BLaER1 treated with 17β-estradiol and CSF1 and Interleukin-3, amounts not matched to agents 10 nM and 100 nM (cell line): ENCODE results near the gene CCDC38.
A peak's percentile ranks its signal among the peaks of the same experiment; 100 is the strongest.

Experiments used
- H3K27ac ChIP-seq, 11 experiments: shearing (Covaris generic); formaldehyde crosslinking; 2 replicates each; pipeline ENCODE4 v1.8.1; 2022
- H3K27me3 ChIP-seq, 11 experiments: shearing (Covaris generic); formaldehyde crosslinking; 2 replicates each; pipeline ENCODE4 v1.8.1; 2022
- H3K36me3 ChIP-seq, 11 experiments: shearing (Covaris generic); formaldehyde crosslinking; 2 replicates each; pipeline ENCODE4 v1.8.1; 2022
- H3K4me1 ChIP-seq, 10 experiments: shearing (Covaris generic); formaldehyde crosslinking; 2 replicates each; pipeline ENCODE4 v1.8.1; 2022
- H3K4me2 ChIP-seq, 11 experiments: shearing (Covaris generic); formaldehyde crosslinking; 2 replicates each; pipeline ENCODE4 v1.8.1; 2022
- H3K4me3 ChIP-seq, 10 experiments: shearing (Covaris generic); formaldehyde crosslinking; 2 replicates each; pipeline ENCODE4 v1.8.1; 2022
- H3K9ac ChIP-seq, 11 experiments: shearing (Covaris generic); formaldehyde crosslinking; 2 replicates each; pipeline ENCODE4 v1.8.1; 2022
- H3K9me3 ChIP-seq, 11 experiments: shearing (Covaris generic); formaldehyde crosslinking; replicated peaks in 1 of 11; 2 replicates each; pipeline ENCODE4 v1.8.1; 2022
- H4K20me1 ChIP-seq, 11 experiments: shearing (Covaris generic); formaldehyde crosslinking; 2 replicates each; pipeline ENCODE4 v1.8.1; 2022
- Cebpa-rat ChIP-seq, 11 experiments: shearing (Covaris generic); IDR thresholded peaks; 2 replicates each; pipeline ENCODE4 v1.8.1; 2022

The CCDC38 gene

DNA sequence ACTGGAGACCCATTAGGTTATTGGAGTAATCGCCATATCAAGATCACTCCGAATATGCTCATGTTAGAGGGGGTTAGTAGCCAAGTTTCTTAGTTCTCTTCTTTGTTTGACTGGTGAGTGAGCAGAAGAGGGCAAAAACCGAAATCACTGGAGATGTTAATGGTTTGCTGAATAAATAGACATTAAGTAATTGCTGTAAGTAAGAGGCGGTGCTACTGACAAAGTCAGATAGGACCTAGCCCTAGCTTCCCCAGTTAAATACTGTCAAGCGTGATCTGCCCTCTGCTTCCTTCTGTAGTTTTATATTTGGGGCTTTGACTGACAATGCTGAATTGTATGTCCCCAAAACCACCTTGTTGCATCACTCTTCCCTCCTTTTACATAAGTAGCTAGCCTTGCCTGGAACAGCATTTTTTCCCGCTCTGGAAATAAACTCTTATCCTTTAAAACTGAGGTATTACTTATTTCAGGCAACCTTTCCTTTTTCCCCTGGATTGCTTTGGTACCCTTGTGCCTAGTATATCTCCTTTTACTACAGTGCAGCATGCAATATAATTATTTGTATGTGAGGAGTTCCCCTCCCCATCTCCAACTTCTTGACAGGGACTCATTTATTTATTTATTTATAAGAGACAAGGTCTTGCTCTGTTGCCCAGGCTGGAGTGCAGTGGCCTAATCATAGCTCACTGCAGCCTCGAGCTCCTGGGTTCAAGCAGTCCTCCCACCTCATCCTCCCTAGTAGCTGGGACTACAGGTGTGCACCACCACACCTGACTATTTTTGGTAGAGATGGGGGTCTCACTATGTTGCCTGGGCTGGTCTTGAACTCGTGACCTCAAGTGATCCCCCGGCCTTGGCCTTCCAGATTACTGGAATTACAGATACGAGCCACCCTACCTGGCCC, 82.2 kb downstream of the CCDC38 start:
- H3K4me2 ChIP-seq: peak overlapping the region; percentile 76 to 95 (median 89)
- peaks cover 10 to 21% (median 16%) of the 10 kb centered on the region in 10 experiments for H3K4me1 ChIP-seq
- peaks cover 0 to 15% (median 8%) of the 10 kb centered on the region in 11 experiments; a peak in 12 of 22 replicates for H3K27me3 ChIP-seq
- H3K27ac ChIP-seq: peak overlapping the region in 9 of 11 experiments; percentile 87 to 94 (median 90); a peak in 16 of 22 replicates
- H3K4me3 ChIP-seq: peak overlapping the region; percentile 65 to 85 (median 82)
- peaks cover 0 to 53% (median 39%) of the 10 kb centered on the region in 11 experiments; a peak in 15 of 22 replicates for H4K20me1 ChIP-seq
- H3K36me3 ChIP-seq: peaks cover 42 to 52% (median 49%) of the 10 kb centered on the region in 11 experiments
- peak overlapping the region; percentile 85 to 94 (median 91) for H3K9ac ChIP-seq
- peaks cover 0 to 25% (median 22%) of the 10 kb centered on the region in 11 experiments; a peak in 19 of 22 replicates for H3K9me3 ChIP-seq
- no peak for TF ChIP-seq Cebpa-rat (IDR thresholded peaks at IDR 0.05)

DNA sequence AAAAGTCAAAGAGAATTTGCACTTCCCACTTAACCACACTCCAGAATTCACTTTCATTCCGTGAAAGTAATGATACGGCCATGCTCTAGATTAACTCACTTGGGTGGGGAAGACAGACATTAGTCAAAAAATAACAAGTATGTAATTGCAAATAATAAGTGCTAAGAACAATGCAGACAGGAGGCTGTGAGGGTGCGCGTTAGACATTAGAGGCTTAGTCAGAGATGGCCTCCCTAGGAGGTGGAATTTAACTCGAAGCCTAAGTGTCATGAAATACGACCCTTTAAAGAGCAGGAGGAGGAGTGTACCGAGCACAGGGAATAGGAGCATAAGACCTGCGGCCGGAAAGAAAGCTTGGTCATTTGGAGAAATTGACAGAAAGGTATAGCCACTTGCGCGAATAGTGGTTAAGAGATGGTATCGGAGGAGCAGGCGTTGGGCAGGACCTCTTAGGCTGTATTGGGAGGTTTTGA, 83.0 kb downstream of the CCDC38 start:
- peaks cover 10 to 21% (median 16%) of the 10 kb centered on the region in 10 experiments for H3K4me1 ChIP-seq
- no peak for TF ChIP-seq Cebpa-rat (IDR thresholded peaks at IDR 0.05)
- peaks cover 0 to 15% (median 8%) of the 10 kb centered on the region in 11 experiments; a peak in 12 of 22 replicates for H3K27me3 ChIP-seq
- peaks cover 0 to 25% (median 22%) of the 10 kb centered on the region in 11 experiments; a peak in 19 of 22 replicates for H3K9me3 ChIP-seq
- peak overlapping the region; percentile 76 to 95 (median 89) for H3K4me2 ChIP-seq
- H3K36me3 ChIP-seq: peaks cover 34 to 44% (median 41%) of the 10 kb centered on the region in 11 experiments
- peak overlapping the region; percentile 85 to 94 (median 91) for H3K9ac ChIP-seq
- H3K27ac ChIP-seq: peak overlapping the region; percentile 72 to 94 (median 90)
- peak overlapping the region; percentile 65 to 85 (median 82) for H3K4me3 ChIP-seq
- peaks cover 0 to 44% (median 34%) of the 10 kb centered on the region in 11 experiments; a peak in 15 of 22 replicates for H4K20me1 ChIP-seq

GRCh38 chr12:95858451-95859343, 83.7 kb downstream of the CCDC38 start, which contains the start of gene SNRPF:
TSS of gene SNRPF (plus strand) at chr12:95858952. CDS start at chr12:95859074, 122 bp downstream.
- H3K4me2 ChIP-seq: peak within 1 kb of the TSS; percentile 76 to 95 (median 92)

DNA sequence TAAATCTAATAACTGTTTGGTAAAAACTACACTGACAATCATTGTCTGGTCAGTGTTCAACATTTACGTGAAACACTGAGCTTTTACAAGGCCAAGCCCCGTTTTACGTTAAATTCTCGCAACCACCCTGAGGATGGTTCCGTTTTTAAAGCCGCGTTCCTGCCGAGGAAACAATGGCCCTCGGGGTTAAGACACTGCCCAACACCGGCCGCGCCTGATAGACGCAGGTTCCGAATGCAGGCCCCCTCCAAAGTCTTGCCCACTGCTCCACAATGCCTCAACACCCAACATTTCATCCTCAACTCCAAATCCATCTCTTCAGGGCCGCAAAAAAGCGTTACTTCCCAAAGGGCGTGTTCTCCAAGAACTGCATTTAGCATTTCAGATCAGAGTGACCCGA, 84.6 kb downstream of the CCDC38 start:
- H3K27ac ChIP-seq: no peak overlapping the region
- TF ChIP-seq Cebpa-rat (IDR thresholded peaks at IDR 0.05): no peak
- peaks cover 0 to 15% (median 8%) of the 10 kb centered on the region in 11 experiments; a peak in 12 of 22 replicates for H3K27me3 ChIP-seq
- H3K4me2 ChIP-seq: peak overlapping the region; percentile 76 to 94 (median 90); a peak in 20 of 22 replicates
- peaks cover 19 to 28% (median 25%) of the 10 kb centered on the region in 11 experiments for H3K36me3 ChIP-seq
- peaks cover 10 to 21% (median 16%) of the 10 kb centered on the region in 10 experiments for H3K4me1 ChIP-seq
- H3K9ac ChIP-seq: no peak overlapping the region
- peaks cover 0 to 24% (median 20%) of the 10 kb centered on the region in 11 experiments; a peak in 19 of 22 replicates for H3K9me3 ChIP-seq
- H4K20me1 ChIP-seq: peaks cover 0 to 29% (median 19%) of the 10 kb centered on the region in 11 experiments; a peak in 11 of 22 replicates
- H3K4me3 ChIP-seq: peak overlapping the region in 2 of 10 experiments; percentile 80 to 83; a peak in 2 of 20 replicates

More at GRCh38 chr12:95858451-95859343, 83.7 kb downstream of the CCDC38 start, which contains the start of gene SNRPF:
- Histone ChIP-seq H3K4me3 (peak within 1 kb of the TSS; percentile 65 to 85 (median 82)), H3K27me3 (peaks cover 0 to 15% (median 8%) of the 10 kb centered on the region in 11 experiments; a peak in 12 of 22 replicates), H4K20me1 (peaks cover 0 to 38% (median 27%) of the 10 kb centered on the region in 11 experiments; a peak in 15 of 22 replicates), H3K36me3 (peaks cover 28 to 37% (median 34%) of the 10 kb centered on the region in 11 experiments), H3K27ac (peak within 1 kb of the TSS; percentile 72 to 94 (median 90)), H3K9me3 (peaks cover 0 to 25% (median 22%) of the 10 kb centered on the region in 11 experiments; a peak in 19 of 22 replicates), H3K9ac (peak within 1 kb of the TSS; percentile 85 to 94 (median 91)), H3K4me1 (peaks cover 10 to 21% (median 16%) of the 10 kb centered on the region in 10 experiments)
- no peak for TF ChIP-seq Cebpa-rat (IDR thresholded peaks at IDR 0.05)

DNA sequence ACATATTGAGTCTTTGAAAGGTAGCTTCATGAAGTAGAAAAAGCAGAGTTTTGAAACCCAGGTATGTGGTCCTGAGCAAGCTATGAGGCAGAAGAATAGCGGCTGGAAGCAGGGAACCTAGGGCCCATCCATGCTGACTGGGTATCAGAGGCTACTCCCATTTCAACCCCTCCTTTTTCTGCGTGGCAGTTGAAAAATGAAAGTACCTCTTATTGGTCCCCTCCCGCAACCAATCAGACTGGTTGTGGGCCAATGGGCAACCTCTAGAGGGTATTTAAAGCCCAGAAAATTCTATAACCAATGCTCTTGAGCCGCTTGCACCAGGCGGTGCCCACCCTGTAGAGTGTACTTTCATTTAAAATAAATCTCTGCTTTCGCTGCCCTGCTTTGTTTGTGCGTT, 85.3 kb downstream of the CCDC38 start:
- TF ChIP-seq Cebpa-rat (IDR thresholded peaks at IDR 0.05): no peak
- peaks cover 0 to 15% (median 8%) of the 10 kb centered on the region in 11 experiments; a peak in 12 of 22 replicates for H3K27me3 ChIP-seq
- H3K9ac ChIP-seq: no peak overlapping the region
- H3K36me3 ChIP-seq: peaks cover 12 to 21% (median 18%) of the 10 kb centered on the region in 11 experiments
- H3K4me1 ChIP-seq: peaks cover 11 to 24% (median 22%) of the 10 kb centered on the region in 10 experiments
- peaks cover 0 to 22% (median 15%) of the 10 kb centered on the region in 11 experiments; a peak in 11 of 22 replicates for H4K20me1 ChIP-seq
- H3K9me3 ChIP-seq: peaks cover 0 to 17% (median 13%) of the 10 kb centered on the region in 11 experiments; a peak in 19 of 22 replicates
- H3K4me3 ChIP-seq: no peak overlapping the region
- no peak overlapping the region for H3K27ac ChIP-seq
- H3K4me2 ChIP-seq: no peak overlapping the region

DNA sequence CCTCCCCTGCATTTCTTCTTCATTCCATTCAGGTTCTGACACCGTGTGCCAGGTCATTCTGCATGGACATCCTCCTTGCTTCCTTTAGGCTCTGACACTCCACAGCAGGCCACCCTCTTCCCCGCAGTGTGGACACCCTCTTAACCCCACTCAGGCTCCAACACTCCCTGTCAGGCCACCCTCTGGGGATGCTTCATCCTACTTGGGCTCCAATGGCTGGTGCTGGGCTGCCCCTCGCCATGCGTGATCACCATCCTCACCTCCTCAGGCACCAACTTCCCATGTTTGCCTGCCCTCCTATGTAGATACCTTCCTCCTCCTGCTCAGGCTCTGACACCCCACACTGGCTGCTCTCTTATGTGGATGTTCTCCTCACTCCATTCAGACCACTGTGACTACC, 90.3 kb downstream of the CCDC38 start:
- H3K27ac ChIP-seq: no peak overlapping the region

DNA sequence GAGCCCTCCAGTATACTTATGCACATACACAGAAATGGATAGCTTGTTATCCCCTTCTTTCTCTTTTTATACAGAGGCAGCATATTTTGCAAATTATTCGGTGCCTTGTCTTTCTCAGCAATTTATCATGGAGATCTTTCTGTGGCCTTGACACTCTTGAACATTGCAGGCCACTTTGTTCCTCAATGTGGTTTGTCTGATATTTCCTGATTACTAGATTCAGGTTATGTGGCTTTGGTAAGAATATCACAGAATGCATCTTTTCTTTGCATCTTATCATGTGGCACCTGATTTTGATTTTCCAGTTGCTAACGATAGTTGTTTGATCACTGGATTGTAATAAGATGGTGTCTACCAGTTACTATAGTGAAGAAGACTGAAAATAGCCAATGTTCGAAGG, 90.8 kb downstream of the CCDC38 start:
- Histone ChIP-seq H3K27me3 (no peaks in the 10 kb centered on the region), H3K4me2 (peak overlapping the region; percentile 1 to 71 (median 40); a peak in 18 of 22 replicates), H3K9me3 (no peaks in the 10 kb centered on the region), H3K4me1 (peaks cover 0 to 22% (median 17%) of the 10 kb centered on the region in 10 experiments; a peak in 17 of 20 replicates), H3K27ac (no peak overlapping the region), H4K20me1 (no peaks in the 10 kb centered on the region), H3K4me3 (no peak overlapping the region), H3K9ac (no peak overlapping the region), H3K36me3 (no peaks in the 10 kb centered on the region)
- no peak for TF ChIP-seq Cebpa-rat (IDR thresholded peaks at IDR 0.05)

More for the DNA sequence above, 90.3 kb downstream of the CCDC38 start:
- Histone ChIP-seq H3K36me3 (no peaks in the 10 kb centered on the region), H3K4me3 (no peak overlapping the region), H3K27me3 (peaks cover 0 to under 1% (median 0%) of the 10 kb centered on the region in 11 experiments; a peak in 2 of 22 replicates), H3K9me3 (no peaks in the 10 kb centered on the region), H3K4me2 (peak overlapping the region in 10 of 11 experiments; percentile 1 to 71 (median 43); a peak in 16 of 22 replicates), H3K9ac (no peak overlapping the region), H3K4me1 (peaks cover 0 to 22% (median 17%) of the 10 kb centered on the region in 10 experiments; a peak in 17 of 20 replicates), H4K20me1 (no peaks in the 10 kb centered on the region)
- no peak for TF ChIP-seq Cebpa-rat (IDR thresholded peaks at IDR 0.05)
